Measurements from ENCODE around the gene CARD14. TPM values are rescaled to one million over a fixed set of nuclear protein-coding genes. Genes with fewer than 3 reads are reported as not detected.

Gene CARD14
- total and polyA plus RNA-seq, 2 of the 13 experiments (the other 11 are each of a cell fraction or from before 2014, with no cell fraction given) = 0.11 TPM; not detected in 1

DNA sequence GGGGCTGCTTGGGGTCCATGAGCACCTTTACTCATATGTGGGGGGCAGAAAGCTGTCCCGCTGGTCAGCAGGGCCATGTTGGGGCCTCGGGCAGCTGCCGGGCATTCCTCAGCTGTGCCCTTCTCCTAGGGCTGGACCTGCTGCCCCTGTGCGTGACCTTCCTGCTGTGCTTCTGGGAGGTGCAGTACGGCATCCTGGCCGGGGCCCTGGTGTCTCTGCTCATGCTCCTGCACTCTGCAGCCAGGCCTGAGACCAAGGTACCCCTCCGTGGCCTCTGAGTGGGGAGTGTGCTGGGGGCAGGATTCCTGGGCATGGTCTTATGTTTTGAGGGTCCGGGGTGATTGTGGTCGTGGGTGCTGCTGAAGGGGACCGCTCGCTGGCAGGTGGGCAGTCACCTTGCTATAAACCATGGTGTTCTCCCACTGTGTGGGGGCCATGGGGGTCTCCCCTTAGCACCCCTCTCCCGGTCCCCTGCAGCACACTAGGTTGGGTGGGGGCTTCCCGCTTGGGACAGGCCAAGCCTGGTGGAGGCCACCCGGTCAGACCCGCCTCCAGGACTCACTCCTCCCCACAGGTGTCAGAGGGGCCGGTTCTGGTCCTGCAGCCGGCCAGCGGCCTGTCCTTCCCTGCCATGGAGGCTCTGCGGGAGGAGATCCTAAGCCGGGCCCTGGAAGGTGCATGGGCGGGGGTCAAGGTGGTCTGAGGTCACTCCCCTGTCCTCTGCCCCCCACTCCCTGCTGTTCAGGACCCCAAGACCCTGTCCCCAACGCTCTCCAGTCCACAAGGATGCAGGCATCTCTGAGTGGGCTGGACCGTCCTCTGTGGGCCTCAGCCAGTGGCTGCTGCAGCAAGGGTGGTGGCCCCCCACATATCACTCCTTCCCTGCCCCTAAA lies 78.4 kb downstream of the CARD14 start:
- Histone ChIP-seq H3K4me1 (ENCODE audit: insufficient read depth, low read length) (no peaks in the 10 kb centered on the region), H3K27me3 (ENCODE audit: control insufficient read depth in 1 of 2, insufficient read depth in 2 of 2, low read length in 2 of 2) (no peaks in the 10 kb centered on the region), H4K20me1 (ENCODE audit: insufficient read depth, low read length) (no peaks in the 10 kb centered on the region), H3K9me3 (ENCODE audit: low read length) (no peaks in the 10 kb centered on the region), H3K4me3 (replicated peaks in 1 of 3; ENCODE audit: insufficient read depth in 1 of 3, low read depth in 2 of 3, low read length in 3 of 3) (no peak overlapping the region), H2AFZ (ENCODE audit: low read length) (no peak overlapping the region), H3K27ac (ENCODE audit: extremely low read length, insufficient read depth, low read length) (no peak overlapping the region), H3K4me2 (ENCODE audit: low read depth, low read length) (no peak overlapping the region), H3K9ac (ENCODE audit: insufficient read depth, low read depth, low read length) (no peak overlapping the region), H3K36me3 (replicated peaks in 1 of 2; ENCODE audit: control insufficient read depth in 1 of 2, insufficient read depth in 2 of 2, low read length in 2 of 2) (peaks cover 6 to 8% of the 10 kb centered on the region in 2 experiments; a peak in 4 of 5 replicates), H3K79me2 (ENCODE audit: insufficient read depth, low read length) (no peaks in the 10 kb centered on the region)
- CTCF ChIA-PET (ENCODE audit: low intra/inter-chr PET ratio, low total read pairs) = interaction anchor here (0.6 kb wide), 1 partner anchor 45 kb away, joined by 3 read pairs; no protein-coding TSS in a partner anchor
- no peak for FAIRE-seq
- TF ChIP-seq, protein P1, sequence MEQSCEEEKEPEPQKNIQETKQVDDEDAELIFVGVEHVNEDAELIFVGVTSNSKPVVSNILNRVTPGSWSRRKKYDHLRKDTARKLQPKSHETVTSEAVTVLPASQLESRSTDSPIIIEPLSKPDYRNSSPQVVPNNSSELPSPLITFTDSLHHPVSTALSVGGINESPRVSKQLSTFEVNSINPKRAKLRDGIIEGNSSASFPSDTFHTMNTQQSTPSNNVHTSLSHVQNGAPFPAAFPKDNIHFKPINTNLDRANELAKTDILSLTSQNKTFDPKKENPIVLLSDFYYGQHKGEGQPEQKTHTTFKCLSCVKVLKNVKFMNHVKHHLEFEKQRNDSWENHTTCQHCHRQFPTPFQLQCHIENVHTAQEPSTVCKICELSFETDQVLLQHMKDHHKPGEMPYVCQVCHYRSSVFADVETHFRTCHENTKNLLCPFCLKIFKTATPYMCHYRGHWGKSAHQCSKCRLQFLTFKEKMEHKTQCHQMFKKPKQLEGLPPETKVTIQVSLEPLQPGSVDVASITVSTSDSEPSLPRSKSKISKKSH (CRISPR knock-in tag; IDR thresholded peaks at IDR 0.05; ENCODE audit: borderline replicate concordance) = peak; percentile 42; the same call in 1 of the 2 replicates
- TF ChIP-seq ATF7 (IDR thresholded peaks at IDR 0.05) (no peak), ATF7 (CRISPR knock-in tag; IDR thresholded peaks at IDR 0.05) (no peak), TBP (CRISPR knock-in tag; IDR thresholded peaks at IDR 0.05) (no peak), AGO2 (optimal IDR thresholded peaks at IDR 0.05; ENCODE audit: low read depth, low read length) (peak; percentile 42)
- DNase-seq (ENCODE audit: low spot score) = no peak
- POLR2A ChIA-PET = no interaction called here
- in situ Hi-C loops (cut with HindIII; ENCODE audit: extremely low pct_ligation_motif_present, low pct_unique_long_range_greater_than_20kb) (no loop called here), intact Hi-C loops (cut with micrococcal nuclease; ENCODE audit: unreplicated experiment) (no loop called here)
- BruUV-seq (replicated peaks) = no TSS peak
- WGBS (ENCODE audit: low lambda C conversion rate) = 92% methylated on average over 7 of the region's 23 CpGs
- no peak for ATAC-seq
